HG03442 (cell line): ENCODE data around the gene UCK1.

ENCODE experiments used
- ATAC-seq: cut with Tn5 transposase; IDR thresholded peaks from one replicate; pipeline ENCODE4 v1.9.1; 2021; ENCODE audit warnings: mild to moderate bottlenecking, moderate library complexity; ENCODE audit not compliant: unreplicated experiment

Gene UCK1

GRCh38 chr9:131530920-131531832 is at the start of gene UCK1:
Gene UCK1, minus strand, starts transcription at chr9:131531263. Its CDS starts 89 bp downstream, at chr9:131531174.
- peak; percentile 88 for ATAC-seq

DNA sequence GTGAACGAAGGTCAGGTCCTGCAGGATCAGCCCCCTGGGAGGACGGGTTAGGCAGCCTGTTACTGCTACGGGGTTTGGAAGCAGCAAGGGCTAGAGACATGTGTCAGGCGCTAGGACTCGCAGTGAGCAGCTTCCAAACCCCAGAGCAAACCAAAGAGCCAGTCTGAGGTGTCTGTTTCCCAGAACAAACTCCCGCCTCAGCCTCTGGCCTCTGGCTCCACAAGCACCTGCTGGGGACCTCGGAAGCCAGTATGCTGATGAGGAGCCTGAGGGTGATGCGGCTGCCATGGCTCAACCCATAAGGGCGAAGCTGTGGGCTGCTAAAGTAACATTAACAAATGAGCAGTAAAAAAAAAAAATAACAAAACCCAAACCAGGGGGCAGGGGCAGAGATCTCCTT is 49.3 kb upstream of the UCK1 start:
- ATAC-seq: no peak

GRCh38 chr9:131579789-131580211 is 48.7 kb upstream of the UCK1 start:
- ATAC-seq: no peak

GRCh38 chr9:131578731-131579504 is 47.9 kb upstream of the UCK1 start:
- ATAC-seq: no peak

DNA sequence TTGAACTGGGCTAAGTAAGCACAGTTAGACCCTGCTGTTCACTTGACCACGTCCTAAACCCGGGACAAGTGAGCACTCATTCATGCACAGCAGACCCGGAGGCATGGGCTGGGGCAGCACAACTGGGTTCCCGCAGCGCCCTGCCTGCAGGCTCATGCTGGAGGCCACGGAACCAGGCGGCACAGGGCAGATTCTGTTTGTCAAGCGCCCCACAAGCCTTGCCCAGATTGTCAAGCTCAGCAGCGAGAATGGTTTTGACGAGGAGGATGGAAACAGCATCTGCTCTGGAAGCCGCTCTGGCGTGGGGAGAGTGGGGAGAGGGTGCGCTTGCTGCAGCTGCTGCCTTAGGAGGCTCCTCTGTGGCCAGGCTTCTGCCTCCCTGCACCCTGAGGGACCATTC is 47.0 kb upstream of the UCK1 start:
- ATAC-seq: no peak

DNA sequence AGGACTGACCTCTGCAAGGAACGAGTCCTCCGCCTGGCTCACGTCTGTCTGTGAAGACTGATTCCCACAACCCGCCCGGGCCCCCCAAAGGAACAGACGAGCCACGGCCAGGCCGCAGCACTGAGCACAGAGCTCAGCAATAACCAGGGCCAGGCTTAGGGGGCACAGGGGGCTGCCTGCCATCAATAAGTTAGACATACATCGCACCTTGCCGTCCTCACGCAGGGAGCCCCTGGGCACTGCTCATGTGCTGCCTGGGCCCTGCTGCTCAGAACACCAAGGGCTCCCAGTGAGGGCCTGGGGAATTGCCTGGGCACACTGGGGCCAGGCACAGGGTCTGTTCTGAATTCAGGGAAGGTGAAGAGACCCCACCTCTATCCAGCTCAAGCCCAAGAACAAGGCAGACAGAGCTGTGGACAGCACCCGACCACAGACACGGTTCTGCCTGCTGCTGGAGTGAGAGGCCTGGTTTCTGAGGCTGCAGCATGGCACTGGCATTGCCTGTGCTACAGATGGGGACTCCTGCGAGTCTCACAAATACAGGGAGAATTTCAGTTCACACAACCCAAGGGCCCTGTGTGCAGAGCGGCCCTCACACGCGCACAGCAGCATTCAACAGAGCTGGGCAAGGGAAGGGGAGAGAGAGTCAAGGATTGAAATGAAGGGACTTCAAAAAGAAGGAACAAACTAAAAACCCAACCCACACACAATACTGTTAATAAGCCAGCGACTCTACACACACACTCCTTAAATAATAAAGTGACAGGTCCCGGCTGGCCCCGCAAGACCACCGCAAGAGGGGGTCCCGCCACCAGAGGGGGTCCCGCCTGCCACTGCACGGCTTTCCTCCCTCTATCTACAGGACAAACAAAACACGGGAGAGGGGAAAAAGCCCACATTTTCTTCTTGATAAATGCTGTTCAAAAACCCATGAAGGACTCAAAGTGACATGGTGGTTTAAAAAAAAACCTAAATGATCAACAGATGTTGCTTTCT is 46.2 kb upstream of the UCK1 start:
- no peak for ATAC-seq

DNA sequence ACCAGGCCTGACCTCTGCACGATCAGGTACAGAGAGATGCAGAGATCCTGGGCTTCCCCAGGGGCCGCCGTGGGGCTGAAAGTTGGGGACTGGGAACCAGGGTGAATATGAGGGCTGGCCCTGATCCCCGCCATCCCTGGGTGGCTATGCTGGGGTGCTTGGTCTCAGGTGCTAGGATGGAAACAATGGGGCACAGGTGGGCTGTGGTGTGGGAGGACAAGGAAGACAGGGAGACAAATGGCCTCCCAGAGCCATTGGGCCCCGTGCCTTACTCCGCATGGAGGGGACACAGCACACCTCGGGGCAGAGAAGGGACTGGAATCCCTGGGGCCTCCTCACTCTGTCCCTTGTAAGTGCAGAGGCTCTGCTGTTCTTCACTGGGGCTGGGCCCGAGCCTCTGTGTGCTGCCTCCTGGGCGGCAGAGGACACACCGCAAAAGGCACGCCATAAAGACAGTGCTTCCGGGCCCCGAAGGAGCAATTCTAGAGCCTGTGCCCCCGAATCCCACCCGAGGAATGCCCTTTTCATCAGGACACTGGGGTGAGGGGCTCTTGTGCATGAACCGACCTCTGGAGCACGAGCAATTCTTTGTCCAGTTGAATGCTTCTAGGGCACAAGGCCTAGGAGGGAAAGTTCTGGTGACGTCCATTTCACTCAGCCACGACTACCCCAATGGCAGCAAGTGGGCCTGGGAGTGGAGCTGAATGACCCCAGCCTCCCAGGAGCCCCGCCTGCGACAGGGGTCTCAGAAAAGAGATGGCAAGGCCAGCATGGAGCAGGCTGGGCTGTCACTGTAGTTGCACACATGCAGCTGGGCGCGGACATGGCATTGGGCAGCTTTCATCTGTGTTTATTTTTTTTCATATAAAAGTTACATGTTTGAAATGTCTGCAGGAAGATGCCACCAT is 45.1 kb upstream of the UCK1 start:
- ATAC-seq: no peak

DNA sequence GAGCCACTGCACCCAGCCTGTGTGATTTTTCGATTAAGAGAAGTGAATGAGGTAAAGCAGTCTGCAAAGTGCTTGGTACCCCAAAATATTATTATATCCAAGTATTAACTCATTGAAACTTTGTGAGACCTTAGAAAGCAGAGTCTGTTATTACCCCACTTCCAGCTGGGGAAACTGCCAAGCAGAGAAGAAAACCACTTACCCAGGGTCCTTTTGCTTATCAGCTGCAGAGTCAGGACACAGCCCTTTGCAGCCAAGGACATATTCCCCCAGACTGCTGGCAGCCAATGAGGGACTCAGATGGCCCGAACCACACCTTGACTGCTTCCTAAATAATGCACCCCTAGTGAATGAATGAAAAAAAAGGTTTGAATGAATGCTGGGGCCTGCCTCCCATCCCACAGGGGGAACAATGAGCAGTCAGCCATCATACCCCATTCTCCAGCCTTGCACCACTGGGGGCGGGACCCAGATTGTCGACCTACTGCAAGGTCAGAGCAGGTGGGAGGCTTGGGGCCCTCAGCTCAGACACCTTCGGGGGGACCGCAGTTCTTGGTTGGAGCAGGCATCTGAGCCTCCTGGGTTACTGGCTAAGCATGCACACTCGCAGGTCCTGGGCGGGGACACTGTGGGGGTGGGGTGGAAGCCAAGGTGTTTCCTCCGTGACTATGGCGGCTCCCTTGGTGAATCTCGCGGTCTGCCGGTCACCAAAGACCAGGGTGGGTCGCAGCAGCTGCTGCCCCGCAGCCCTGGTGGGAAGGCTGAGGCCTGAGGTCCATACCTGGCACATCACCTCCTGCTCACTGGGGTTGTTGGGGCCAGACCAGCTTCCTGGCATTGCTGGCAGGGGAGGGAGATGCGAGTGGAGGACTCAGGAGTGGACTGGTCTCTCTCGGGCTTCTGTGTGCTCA is 43.9 kb upstream of the UCK1 start:
- no peak for ATAC-seq

GRCh38 chr9:131567910-131568309 is 36.8 kb upstream of the UCK1 start:
- no peak for ATAC-seq

GRCh38 chr9:131566158-131566557 is 35.1 kb upstream of the UCK1 start:
- no peak for ATAC-seq

DNA sequence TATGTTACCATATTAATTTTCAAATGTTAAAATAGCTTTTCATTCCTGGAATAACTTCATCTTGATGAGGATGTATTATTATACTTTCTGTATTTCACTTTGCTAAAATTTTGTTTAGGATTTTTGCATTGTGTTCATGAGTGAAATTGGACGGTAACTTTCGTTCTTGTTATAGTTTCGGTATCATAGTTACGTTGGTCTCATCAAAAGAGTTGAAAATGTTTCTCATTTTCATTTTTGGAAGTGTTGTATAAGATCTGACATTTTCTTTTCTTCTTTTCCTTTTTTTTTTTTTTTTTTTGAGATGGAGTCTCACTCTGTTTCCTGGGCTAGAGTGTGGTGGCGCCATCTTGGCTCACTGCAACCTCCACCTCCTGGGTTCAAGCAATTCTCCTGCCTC is 34.3 kb upstream of the UCK1 start:
- ATAC-seq: no peak

- no peak for ATAC-seq
These were observed 31.2 kb upstream of the UCK1 start for GRCh38 chr9:131562032-131562959.

DNA sequence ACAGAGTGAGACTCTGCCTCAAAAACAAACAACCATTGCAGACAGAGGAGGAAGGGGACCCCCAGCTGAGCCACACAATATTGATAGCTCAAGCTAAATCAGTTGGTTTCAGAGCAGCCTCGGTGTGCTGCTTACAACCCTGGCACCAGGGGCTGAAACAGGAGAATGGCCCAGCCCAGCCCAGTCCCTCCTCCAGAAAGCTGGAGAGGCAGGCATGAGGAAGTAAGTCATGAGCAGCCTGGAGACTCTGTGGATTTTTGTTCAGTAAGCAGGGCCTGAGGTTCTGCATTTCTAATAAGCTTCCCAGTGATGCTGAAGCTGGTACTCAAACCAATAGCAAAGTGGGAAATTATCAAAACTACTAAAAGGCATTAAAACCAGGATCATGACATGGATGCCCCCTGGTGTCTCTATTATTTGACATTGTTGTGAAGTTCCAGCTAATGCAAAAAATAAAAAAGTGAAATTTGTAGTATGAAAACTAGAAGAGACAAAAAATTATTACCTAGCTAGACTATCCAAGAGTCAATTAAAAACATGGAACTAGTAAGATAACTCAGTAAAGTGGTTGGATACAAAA is 28.4 kb upstream of the UCK1 start:
- ATAC-seq: no peak

- no peak for ATAC-seq
These were observed 26.9 kb upstream of the UCK1 start for GRCh38 chr9:131557855-131558548.

DNA sequence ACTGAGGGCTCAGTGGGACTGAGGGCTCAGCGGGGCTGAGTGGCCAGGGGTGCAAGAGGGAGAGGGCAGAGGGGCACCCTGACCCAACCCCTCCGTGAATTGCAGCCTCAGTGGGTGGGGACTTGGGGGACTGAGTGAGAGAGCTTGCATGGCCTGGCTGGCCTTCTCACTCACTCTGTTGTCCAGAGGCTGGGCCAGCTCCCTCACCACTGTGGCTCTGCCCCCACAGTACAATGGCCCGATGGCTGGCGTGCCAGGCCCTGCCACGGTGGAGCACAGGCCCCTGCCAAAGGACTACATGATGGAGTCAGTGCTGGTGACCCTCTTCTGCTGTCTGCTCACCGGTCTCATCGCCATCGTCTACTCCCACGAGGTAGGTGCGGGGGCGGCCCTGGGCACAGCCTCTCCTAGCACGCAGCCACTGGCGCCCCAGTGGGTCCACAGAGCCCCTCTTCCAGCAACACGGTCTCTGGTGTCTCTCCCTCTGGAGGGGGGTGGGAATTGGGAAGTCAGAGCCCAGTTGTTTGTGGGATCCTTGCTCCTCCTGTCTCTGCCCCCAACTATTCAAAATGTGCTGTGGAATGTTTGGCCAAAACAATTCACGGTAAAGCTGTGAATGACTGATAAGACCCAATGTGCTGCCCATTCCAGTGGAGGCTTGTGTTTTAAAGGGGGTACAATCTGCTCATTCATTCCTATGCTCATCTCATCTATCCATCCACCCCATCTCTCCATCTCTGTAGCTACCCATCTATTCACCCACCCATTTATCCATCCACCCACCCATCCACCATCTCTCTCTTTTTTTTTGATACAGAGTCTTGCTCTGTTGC is 25.0 kb upstream of the UCK1 start:
- ATAC-seq: no peak

DNA sequence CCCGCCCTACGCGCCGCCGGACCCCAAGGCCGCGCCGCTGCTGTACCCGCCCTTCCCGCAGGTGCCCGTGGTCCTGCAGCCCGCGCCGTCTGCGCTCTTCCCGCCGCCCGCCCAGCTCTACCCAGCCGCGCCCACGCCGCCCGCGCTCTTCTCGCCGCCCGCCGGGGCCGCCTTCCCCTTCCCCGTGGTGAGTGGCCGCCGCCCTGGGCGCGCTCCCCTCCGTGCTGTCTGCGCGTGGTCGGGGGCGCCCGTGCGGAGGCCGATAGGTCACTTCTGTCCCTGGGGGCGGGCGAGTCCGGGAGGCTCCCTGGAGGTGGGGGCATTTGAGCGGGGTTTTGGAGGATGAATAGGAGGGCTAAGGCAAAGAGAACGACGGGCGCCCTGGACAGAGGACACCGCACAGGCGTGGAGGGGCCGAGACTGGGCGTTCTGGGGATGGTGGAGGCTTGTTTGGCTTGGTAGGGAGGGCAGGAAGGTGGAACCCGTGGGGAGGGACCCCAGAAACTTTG is 23.8 kb upstream of the UCK1 start:
- no peak for ATAC-seq
